Neural cell (in vitro differentiated cells): ENCODE data around the gene FAM9C.

ENCODE experiments used
- CTCF ChIP-seq: fragments of 450-650 bp; IDR thresholded peaks from 2 replicates; pipeline ENCODE4 v1.5.1; 2014; ENCODE audit warnings: antibody characterized with exemption, mild to moderate bottlenecking, moderate library complexity; ENCODE audit not compliant: poor library complexity, severe bottlenecking
- EP300 ChIP-seq: fragments of 450-650 bp; conservative IDR thresholded peaks from 2 replicates; pipeline ENCODE4 v1.6.1; 2014; ENCODE audit warnings: antibody characterized with exemption, mild to moderate bottlenecking, moderate library complexity; ENCODE audit not compliant: poor library complexity, severe bottlenecking
- EZH2 ChIP-seq: fragments of 200-600, 300-800 bp; shearing (Covaris generic), sonication (generic); IDR thresholded peaks from 2 replicates; pipeline ENCODE4 v1.6.1; 2014; ENCODE audit warnings: antibody characterized with exemption, low read length, borderline replicate concordance, mild to moderate bottlenecking; ENCODE audit not compliant: insufficient read depth, poor library complexity, severe bottlenecking
- POLR2AphosphoS5 ChIP-seq: IDR thresholded peaks from 2 replicates; pipeline ENCODE4 v1.6.1; 2012
- RAD21 ChIP-seq: fragments of 450-650 bp; conservative IDR thresholded peaks from 2 replicates; pipeline ENCODE4 v1.6.1; 2014; ENCODE audit warnings: antibody characterized with exemption, mild to moderate bottlenecking, moderate library complexity
- REST ChIP-seq: IDR thresholded peaks from 2 replicates; pipeline ENCODE4 v1.6.1; 2012; ENCODE audit warnings: borderline replicate concordance
- SMC3 ChIP-seq: fragments of 450-650 bp; conservative IDR thresholded peaks from 2 replicates; pipeline ENCODE4 v1.6.1; 2014; ENCODE audit warnings: antibody characterized with exemption, mild to moderate bottlenecking, moderate library complexity; ENCODE audit not compliant: poor library complexity
- TAF1 ChIP-seq: IDR thresholded peaks from 2 replicates; pipeline ENCODE4 v1.6.1; 2012; ENCODE audit warnings: low read depth

GRCh38 chrX:13008189-13008533 is 36.3 kb downstream of the FAM9C start:
- TF ChIP-seq EZH2 (no peak), CTCF (no peak), POLR2AphosphoS5 (no peak), REST (no peak), SMC3 (no peak), RAD21 (no peak), EP300 (no peak), TAF1 (no peak)
